HG03135 (cell line): ENCODE data around the gene LRP1B.
"Not testable (repeated sequence)": the region's sequence is repeated elsewhere in the genome, so short reads cannot be mapped to it uniquely, and the experiment has no call there.

ENCODE experiments used
- ATAC-seq: cut with Tn5 transposase; IDR thresholded peaks from one replicate; pipeline ENCODE4 v1.9.1; 2021; ENCODE audit warnings: mild to moderate bottlenecking, moderate library complexity; ENCODE audit not compliant: unreplicated experiment

The LRP1B gene

DNA sequence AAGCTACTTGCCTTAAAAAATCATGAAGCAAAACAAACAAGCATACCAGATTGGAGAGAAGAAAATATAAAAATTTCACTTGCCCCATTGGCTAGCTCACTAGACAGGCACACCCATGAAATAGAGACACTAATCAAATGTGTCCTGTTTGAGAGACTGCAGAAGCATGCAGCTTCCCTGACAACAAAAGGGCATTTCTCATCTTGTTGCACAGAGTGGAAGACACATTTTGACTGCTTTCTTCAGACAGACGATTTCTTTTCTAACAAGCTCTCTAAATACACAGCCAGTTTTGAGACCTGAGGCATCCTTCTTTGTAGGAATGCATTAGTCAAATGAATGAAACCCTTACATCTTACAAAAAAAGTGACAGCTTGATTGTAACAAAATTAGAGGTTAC lies 1792.0 kb downstream of the LRP1B start:
- ATAC-seq = no peak

DNA sequence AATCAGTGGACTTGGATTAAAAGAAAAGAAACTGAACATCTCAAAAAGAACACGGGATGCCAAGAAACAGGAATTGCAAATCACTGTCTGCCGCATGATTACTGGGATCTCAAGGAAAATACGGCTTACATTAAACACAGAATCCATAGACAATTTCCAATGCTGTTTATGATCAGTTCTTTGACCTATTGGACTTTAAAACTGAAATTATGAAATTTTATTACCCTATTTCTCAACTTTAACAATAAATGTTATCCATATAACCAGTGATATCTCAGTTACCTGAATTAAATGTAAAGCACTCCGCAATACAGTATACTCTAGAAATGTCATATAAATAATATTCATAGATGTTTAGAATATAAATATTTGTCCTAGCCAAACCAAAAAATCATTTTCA lies 1793.8 kb downstream of the LRP1B start:
- ATAC-seq = no peak

DNA sequence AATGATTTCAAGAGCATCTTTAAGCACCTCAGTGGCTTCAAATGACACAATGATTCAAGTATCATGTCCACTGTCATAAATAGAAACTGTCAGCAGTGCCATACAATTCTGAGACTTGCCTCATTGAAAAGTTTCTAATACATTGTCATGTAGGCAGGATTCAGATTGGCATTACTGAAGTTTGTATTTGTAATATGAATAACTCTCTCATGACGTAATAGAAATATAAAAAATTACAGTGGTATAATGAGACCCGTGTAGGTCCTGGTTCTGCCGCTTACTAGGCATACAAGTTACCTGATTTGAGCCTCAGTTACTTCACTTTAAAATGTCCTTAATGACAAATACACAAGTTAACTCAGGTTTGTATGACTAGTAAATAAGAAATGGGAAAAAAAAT lies 1814.5 kb downstream of the LRP1B start:
- no peak for ATAC-seq

DNA sequence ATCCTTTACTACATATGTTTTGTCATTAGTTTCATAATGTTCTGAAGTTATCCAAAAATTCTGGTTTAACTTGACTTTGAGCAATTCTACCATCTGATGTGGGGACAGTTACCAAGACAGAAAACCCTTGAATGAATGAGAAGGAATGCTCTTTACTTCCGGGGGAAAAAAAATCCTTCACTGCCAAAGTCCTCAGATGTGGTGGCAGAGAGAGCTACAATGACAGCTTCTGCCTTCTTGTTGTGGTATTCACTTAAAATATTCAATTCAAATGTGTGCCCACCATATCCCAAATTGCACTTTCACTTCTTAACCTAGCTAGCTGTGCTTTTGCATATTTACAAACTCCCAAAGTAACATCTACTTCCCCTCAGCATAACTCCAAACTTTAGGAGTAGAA lies 1818.9 kb downstream of the LRP1B start:
- no peak for ATAC-seq

DNA sequence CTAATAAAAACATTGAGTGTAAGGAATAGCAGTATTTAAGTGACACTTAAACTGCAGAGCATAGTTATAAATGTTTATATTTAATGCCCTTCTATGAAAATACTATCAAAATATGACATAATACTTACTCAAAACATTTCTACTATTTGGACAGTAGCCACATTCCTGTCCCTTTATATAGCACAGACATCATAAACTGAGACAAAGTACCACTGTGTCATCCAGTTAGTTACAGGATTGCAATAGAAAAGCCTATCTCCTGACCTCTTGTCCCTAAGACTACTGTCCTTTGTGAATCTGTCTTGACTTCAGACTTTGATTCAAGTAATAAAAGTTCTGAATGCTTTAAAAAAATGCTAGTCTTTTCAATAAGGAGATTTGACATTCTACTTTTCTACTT lies 1822.1 kb downstream of the LRP1B start:
- ATAC-seq = no peak

DNA sequence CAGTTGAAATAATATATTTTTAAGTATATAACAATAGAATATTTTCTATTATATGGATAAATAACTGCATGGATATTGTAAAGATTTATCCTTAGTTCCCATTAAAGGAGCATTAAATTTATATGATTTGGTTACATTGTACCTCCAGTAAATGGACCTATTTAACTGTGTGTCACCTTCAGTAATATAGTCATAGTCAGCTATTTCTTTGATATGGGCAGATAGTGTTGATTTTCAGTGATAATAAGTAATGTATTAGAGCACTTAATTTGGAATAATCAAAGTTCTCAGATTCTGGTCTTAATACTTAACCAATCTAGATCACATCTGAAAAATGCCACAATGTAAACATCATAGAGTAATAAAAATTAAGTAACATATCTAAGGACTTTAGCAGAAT lies 1823.3 kb downstream of the LRP1B start:
- ATAC-seq = no peak

DNA sequence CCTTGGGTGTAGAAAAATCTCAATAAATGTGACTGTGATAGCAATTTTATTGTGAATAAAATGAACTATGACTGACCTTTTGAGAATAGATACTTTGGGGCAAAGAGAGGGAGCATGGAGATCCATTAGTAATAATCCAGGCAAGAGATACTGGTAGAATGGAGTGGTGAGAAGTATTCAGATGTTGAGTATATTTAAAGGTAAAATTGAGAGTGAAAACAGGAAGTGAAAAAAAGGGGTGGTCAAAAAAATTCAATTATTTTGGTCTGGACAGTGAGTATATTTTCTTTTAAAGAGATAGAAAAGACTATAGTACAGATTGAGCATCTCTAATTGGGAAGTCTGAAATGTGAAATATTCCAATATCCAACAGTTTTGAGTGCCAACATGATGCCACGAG lies 1835.0 kb downstream of the LRP1B start:
- ATAC-seq = no peak

DNA sequence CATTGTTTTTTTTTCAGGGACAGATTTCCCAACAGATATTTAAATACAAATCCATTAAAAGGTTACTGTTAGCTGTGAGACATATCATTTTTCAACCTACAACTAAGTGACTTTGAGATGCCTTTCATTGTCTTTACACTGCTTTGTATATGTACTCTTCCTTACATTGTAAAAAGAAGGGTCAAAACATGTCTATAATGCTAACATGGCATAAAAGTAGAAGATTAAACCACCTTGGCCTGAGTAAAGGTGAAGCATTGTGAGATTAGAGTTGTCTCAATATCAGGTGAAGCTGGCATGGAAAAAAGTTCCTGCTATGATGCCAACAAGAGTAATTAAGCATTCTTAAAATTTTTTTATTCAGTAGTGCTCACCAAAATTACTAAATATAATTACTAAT lies 1842.1 kb downstream of the LRP1B start:
- ATAC-seq = no peak

DNA sequence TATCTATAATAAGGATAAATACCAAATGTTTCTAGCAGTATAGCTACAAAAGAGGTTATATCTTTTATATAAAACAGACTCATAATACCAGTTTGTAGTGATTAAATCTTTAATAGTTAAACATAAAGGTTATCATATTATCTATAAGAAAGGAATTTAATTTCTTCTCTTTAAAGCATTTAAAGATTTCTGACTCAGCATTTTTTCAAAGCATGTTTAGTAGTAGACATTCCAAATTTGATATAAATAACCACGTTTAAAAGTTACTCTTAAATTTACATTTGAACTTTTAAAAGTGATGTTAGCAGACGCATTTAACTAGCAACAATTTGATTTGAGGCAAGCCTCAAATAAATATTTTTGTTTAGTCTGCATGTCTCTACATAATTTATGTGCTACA lies 1842.6 kb downstream of the LRP1B start:
- no peak for ATAC-seq

DNA sequence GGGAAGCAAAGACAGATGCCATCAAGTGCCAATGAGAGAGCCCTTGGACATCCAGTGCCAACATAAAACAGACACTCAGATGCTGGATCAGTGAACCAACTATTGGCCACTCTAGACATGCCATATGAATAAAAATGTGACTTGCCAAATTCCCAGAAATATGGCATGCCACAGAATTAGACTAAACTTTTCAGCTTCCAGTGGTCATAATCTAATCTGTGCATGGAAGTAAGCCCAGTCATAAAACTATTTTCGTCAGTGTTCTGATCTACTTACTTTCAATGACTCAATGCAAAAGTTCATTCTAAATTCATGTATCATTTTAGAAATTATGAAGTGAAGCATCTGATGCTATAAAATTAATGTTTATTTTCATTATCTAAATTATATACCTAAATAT lies 1844.4 kb downstream of the LRP1B start:
- no peak for ATAC-seq

DNA sequence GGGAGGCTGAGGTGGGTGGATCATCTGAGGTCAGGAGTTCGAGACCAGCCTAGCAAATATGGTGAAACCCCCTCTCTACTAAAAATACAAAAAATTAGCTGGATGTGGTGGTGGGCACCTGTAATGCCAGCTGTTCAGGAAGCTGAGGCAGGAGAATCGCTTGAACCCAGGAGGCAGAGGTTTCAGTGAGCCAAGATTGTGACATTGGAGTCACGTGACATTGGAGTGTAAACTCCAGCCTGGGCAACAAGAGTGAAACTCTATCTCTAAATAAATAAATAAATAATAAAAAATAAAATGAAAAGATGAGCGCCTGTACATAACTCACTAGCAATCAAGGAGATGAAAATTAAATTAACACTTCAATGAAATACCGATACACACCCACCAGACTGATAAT lies 1853.5 kb downstream of the LRP1B start:
- ATAC-seq = not testable (repeated sequence)

DNA sequence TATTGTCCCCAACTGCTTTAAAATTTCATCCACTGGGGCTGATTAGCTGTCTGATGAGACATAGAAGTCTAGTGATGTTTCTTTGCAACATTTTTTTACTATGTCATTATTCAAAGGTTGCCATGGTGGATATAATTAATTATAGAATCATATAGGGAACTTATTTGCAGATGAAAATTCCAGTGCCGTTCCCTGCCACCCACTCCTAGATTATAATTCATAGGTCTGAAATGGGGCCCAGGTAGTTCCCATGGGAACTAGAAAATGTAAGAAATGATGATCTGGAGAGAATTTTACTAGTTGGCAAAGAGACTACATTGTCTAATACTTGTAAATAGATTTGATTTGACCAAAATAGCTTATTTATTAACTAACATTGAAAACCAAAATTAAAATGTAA lies 1854.2 kb downstream of the LRP1B start:
- no peak for ATAC-seq

DNA sequence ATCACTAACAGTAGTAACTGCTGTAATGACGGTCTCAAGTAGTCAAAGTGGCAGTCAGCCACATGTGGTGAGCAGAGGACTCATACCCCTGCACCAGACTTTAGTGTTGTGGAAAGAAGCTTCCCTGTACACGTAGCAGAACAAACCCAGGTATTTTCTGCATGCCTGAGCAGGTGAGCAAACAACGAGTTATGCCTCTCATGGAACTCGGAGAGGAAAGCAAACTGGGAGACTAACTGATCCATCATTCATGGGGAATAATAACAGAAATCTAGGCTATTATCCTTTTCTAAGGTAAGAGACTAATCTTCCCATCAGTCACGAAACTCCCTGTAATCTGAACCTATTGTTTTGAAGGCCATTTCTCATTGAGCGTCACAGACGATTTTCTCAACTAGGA lies 1855.4 kb downstream of the LRP1B start:
- no peak for ATAC-seq

DNA sequence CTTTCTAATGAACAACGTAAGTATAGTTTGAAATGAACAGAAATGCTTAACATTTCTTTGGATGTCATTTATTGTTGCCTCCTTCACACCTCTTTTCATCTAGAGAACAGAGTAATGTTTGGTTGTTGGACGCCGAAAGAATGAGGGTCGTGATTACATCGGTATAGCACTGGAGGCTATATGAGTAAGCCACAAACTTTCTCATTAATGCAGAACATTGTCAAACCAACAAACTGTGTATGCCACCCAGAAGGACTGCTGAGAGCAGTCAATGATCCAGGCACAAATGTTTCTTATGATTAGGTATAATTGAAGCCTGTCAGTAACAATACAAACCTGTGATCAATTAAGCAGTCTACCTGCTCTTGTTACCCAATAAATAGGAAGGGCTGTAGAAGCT lies 1855.9 kb downstream of the LRP1B start:
- ATAC-seq = no peak

DNA sequence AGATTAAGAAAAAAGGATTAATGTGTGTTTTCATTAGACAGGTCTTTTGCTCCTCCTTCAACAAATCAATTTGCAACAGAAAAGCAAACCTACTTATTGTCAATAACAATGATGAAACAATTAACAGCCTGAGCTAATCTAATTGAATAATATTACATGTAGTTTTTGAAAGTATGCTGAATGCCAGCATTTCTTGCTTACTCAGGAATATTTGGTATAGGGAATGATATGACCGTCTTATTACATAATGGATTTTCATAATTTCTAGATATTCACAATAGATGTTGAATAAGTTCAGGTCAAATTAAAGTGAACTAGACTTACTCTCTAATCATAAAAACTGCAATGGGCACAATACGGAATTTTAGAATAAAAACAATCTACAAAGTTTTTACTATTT lies 1856.9 kb downstream of the LRP1B start:
- ATAC-seq = no peak

DNA sequence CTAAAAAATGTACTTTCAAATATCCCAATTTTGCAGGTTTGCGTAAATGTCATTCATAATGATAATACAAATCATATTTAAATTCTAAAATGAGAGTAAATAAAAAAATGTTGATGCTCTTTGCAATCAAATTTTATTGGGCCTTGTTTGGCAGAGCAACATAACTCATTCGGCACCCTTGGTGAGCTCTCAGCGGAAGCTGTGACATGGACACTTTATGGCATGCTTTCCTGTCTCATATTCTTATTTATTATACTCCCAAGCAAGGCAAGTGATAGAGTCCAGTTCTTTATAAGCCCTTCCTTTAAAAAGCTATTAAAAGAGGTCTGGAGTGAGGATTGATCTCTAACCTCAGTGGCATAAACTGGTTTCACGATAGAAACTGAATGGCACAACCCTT lies 1857.4 kb downstream of the LRP1B start:
- ATAC-seq = no peak

DNA sequence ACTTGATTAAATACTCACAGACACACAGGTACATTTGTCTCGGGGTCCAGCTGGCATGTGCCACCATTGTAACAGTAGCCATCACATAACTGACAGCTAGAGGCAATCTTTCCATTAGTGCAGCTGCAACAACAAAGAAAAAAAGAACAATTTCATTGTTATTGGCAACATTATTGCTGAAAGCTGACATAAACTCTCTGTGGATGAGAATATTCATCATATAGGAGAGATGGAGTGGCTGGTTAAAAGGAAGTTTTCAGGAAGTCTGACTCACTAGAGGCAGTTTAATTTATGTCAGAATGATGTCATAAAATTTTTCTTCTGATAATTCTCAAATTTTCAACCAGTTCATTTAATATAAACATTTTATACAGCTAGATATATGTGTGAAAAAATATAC lies 1860.6 kb downstream of the LRP1B start:
- no peak for ATAC-seq

DNA sequence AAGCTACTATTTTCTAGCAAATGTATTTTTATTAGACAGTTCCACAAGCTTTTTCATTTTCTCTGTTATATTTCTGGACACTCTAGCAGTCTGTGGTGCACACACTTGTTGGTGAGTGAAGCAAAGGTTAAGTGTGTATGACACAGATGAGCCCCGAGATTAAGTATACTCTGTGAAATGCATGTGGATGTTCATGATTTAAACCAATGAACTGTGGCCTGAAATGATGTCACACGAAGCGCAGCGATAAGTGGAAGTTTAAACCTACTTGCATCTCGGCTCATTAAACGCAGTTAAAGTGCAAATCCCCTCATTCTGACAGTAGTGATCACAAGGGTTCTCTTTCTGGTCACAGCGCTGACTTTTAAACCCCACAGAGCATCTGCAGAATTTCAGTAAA lies 1861.8 kb downstream of the LRP1B start:
- ATAC-seq = no peak

DNA sequence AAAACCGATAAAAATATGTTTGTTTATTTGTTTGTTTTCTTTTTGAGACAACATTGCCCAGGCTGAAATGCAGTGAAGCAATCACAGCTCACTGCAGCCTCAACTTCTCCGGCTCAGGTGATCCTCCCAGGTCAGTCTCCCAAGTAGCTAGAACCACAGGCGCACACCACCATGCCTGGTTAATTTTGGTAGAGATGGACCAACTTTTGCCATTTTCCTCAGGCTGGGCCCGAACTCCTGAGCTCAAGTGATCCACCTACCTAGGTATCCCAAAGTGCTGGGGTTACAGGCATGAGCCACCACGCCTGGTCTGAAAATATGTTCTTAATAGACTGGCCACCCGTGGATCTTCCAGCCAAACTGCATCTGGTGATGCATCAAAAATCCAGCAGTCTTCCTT lies 1867.9 kb downstream of the LRP1B start:
- ATAC-seq = no peak

DNA sequence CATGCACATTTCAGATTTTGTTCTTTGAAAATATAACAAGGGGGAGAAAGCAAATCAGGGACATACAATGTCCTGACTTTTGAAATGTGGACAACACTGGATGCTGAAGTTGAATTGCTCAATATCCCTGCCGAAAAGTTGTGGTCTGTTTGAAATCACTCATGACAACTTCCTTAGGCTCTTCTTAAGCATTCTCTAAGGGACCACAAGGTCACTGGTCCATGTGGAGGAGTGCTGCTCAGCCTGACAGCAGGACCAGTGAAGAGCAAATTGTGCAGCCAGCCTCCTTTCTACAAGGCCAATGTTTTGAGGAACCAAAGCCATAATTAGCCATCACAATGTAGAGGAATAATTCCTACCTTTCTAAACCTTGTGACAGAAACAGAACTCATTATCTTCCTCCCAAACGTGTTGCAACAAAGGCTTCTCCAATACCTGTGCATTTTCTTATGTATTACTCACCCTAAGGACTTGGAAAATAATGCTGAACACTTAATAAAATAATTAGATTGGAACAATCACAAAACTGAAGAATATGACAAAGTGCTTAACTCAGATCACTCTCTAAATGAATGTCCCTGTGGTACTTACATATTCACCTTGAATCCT lies 1873.0 kb downstream of the LRP1B start:
- ATAC-seq = no peak

DNA sequence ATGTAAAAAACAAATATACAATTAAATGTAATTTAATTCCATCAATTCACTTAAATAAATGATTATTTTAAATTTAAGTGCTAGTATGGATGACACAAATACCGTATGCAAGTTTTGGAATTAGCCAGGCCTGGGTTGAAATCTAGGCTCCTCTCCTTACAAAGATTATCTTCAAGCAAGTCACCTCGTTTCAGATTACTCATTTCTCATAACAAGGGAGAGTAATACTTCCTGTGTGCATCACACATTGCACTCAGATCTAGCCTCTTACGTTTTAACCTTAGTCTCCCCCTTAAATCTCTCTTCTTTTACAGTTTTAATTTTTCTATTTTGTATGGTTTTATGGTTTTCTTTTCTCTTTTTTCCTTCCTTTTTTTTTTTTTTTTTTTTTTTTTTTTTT lies 1874.7 kb downstream of the LRP1B start:
- no peak for ATAC-seq

DNA sequence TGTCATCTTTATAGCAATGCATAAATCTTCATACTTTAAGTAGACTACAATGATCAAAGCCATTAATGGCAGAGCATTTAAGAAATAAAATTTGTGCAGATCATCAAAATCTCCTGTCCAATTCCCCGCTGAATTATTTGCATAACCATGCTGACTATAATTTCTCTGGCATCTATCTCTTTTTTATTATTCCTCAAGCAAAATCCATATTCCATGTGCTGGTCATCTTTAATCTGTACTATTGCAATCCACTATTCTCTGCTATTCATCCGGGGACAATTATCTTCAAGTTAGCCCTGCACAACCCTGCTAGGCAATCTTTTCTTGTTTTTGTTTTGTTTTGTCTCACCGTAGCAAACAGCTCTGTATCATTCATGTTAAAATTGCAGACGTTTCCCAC lies 1881.0 kb downstream of the LRP1B start:
- ATAC-seq = no peak

DNA sequence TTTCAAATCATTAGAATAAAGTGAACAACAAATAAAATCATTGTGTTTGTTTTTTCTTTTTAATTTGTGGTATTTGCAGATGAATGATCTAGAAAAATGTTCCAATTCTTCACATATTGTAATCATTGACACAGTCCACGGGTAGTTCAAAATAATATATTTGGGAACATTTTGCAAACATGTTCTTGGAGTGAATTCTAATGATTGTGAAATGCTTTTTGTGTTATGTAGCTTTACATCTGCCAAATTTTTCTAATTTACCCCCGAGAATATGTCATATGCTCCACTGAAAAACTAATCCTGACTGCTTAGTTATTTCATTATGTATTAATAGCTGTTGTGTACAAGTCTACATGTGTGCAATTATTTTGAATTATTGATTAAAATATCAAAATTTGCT lies 1882.2 kb downstream of the LRP1B start:
- ATAC-seq = no peak
